GM18870 (cell line): Measurements from ENCODE around the gene HS3ST3B1.

Source experiments
- ATAC-seq: cut with Tn5 transposase; IDR thresholded peaks from one replicate; pipeline ENCODE4 v1.9.1; 2021; ENCODE audit warnings: moderate library complexity; ENCODE audit not compliant: unreplicated experiment

HS3ST3B1 gene

DNA sequence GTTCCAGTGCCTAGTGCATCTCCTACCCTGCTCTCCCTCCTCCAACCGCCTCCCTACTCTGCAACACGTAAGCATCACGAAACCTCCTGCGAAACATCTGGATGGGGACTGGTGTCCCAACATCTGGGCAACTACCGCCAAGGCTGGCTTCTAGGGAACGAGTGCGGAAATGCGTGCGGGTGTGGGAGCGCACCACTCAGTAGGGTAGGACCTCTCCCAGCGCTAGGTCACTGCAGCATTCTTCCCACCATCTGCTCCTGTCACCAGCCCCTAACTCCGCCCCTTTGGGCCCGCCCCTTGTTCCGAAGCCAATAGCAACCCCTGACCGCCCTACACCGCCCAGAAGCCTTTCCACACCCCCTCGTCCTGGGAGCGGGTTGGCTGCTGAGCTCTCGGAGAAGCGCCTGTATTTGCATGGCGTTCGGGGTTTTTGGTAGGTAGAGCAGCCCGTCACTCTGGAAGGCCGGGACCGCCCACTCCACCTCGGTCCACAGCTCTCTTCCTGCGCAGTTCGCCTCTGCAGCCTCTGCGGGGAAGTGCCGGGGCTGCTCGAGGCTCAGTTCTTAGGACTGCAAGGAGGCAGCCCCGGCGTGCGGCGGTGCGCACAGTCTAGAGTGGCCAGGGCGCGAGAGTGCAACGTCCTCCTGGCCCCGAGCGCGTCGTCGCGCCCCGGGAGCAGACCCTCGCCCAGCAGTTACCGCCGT is at the start of gene HS3ST3B1:
TSS of gene HS3ST3B1 (plus strand) at position 507 of the 704 bp plus-strand sequence. CDS start 438 bp downstream, outside the sequence.
- ATAC-seq: peak; percentile 81

DNA sequence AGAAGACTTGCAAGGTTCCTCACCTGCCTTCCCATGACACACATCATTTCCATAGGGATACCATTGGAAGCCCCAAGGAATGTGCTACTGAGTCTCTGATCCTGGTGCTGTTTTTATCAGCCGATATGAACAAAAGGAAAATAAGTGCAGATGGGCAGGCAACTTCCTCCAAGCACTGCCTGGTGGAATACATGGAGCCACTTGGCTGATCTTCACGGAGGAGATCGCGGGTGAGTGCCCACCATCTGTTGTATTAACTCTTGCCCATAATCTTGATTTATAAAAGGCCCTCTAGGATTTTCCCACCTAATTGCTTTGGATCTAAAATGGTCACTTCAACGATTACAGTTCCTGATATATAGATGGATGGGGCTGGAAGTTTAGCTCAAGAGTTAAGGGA is 39.5 kb upstream of the HS3ST3B1 start:
- no peak for ATAC-seq

DNA sequence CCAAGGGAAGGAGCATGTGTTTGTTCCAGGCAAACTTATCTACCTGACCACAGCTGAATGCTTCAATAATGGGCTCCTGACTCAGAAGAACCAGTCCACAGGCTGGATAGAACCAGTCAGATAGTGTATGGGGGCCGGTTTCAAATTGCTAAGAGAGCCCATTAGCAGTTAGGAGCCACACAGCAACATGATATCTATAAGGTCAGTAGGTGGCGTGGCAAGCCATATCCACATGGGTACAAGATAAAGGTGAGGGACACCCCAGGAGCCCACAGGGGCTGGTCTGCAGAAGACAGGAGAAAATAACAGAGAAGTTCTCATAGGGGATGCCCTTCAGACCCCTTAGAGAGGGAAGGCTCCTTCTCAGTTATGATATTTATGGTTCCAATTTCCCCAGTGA is 32.6 kb upstream of the HS3ST3B1 start:
- no peak for ATAC-seq

DNA sequence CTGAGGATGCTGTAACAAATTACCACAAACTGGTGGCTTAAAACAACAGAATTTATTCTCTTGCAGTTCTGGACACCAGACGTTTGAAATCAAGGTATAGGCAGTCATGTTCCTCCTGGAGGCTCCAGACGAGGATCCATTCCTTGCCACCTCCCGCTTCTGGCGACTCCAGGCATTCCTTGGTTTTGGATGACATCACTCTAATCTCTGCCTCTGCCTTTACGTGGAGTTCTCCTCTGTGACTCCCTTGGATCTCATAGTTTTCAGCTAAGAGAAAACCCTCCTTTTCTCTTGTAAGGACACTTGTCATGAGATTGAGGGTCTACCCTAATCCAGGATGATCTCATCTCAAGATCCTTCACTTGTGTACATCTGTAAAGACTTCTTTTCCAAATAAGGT is 31.4 kb upstream of the HS3ST3B1 start:
- ATAC-seq: no peak

DNA sequence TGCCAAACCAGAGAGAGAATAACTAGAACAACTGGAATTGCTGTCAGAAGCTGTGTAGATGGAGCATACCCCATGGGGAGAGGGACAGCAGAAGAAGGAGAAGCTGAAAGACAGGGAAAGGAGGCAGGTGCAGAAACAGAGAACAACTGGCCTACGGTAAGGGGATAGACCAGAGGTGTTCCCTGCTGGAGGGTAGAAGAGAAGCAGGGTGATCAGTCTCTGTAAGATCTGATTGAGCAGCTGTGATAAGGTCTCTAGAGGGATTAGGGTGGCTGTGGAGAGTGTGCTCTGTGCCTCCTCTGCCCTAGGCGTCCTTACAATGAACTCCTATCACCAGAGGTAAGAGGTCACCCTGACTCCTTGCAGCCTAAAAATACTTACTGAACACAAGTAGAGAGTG is 30.4 kb upstream of the HS3ST3B1 start:
- no peak for ATAC-seq

DNA sequence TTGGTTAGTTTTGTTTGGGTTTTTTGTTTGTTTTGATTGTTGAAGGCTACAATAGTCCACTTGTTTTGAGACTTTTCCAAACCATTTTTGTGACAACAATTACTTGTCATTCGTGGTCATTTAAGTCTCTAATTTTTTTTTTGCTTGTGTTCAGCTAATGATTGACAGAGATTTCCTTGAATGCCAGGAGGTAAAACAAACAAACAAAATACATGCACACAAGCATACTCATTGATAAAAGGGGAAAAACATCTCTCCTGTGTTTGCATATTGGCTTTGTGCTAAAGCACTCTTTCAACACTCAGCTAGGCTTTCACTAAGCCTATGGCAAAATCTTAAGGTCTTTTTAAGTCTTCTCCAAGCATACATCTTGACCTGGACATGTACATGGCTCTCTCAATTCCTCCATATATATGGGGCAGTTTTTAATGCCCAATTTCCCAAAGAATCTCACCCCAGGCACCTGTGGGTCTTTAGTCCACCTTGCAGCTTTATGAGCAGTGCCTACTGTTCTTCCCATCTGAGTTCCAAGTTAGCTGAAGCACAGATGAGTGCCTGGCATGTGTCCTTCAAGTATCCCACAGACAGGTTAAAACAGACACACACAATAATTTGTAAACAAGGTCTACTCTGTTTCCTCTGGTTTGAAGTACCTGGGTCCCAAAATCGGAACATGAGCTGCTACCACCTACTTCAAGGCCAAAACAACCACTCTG is 24.2 kb upstream of the HS3ST3B1 start:
- ATAC-seq: no peak

DNA sequence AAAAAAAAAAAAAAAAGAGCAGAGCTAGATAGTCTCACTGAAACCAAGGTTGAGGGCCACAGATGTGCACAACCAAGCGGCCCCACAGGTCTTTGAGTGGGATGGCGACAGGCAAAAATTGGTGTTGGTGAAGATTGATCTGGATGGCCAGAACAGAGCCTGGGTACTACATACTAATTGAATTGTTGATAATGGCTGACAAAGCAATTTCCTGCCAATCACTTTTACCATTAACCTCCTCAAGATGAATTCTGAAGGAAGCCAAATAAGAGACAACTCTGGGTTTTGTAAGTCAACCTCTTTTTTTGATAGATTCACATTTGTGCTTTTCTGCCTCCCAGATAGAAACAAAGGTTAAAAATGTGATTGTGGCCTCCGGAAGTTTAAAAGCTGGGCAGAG is 19.4 kb upstream of the HS3ST3B1 start:
- no peak for ATAC-seq

DNA sequence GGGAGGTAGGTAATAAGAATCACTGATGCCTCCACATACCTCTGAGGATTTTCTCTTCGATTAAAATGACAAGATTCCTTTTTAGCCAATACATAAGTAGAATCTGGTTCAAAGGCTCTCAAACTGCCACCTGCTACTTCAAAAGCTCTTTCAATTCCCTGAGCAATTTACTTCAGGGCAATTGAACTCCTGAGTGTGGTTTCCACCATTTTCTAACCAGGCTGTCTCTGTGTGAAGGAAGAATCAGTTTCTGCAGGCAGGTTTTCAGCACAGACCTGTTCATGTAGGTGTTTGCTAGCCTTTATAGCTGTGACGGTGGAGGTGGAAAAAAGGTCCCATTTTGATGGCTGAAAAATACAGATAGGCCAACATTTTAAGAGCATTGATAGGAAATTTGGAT is 18.2 kb upstream of the HS3ST3B1 start:
- no peak for ATAC-seq

DNA sequence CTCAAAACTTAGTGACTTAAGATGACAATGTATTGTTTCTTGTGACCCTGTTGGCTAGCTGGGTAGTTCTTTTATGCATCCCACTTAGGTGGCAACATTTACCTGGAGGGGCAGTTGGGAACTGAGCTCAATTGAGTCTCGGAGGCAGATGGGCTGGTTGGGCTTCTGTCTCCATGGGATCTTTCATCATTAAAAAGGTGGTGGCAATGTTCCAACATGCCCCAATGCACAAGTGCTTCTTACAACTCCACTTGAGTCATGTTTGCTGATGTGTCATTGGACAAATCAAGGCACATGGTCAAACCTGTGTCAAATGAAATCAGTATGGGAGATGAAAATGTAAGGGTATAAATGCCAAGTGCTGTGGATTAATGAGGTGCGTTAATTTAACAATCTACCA is 11.7 kb upstream of the HS3ST3B1 start:
- no peak for ATAC-seq

DNA sequence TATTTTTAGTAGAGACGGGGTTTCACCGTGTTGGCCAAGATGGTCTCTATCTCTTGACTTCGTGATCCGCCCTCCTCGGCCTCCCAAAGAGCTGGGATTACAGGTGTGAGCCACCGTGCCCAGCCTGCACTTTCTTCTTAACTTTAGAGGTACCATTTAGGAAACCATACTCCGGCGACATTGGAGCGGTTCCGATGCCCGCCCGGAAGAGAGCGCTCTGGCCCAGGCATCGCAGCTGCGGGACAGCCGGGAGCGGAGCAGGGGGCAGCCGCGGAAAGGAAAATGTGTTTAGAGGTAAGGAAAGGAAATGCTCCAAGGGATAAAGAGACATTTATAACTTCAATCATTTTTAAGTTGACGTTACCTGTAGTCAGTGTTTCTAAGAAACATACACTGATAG is 6.0 kb upstream of the HS3ST3B1 start:
- no peak for ATAC-seq

DNA sequence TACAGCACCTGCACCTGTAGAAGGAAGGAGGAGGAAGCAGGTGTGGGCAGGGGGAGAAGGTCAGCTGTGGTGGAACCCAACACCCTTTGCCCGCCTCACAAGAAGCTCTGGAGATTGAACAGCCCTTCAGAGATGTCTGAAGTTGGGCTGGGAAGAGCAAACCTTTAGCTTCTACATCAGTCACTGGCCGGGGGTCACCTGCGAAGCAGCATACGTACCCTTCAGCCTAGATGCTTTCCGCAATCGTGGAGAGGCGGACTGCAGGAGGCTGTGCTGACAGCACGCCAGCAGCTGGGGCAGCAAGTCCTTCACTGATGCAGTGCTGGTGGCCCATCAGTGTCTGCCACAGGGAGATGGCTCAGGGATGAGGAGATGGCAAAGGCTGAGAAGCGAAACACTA is 5.2 kb upstream of the HS3ST3B1 start:
- no peak for ATAC-seq

DNA sequence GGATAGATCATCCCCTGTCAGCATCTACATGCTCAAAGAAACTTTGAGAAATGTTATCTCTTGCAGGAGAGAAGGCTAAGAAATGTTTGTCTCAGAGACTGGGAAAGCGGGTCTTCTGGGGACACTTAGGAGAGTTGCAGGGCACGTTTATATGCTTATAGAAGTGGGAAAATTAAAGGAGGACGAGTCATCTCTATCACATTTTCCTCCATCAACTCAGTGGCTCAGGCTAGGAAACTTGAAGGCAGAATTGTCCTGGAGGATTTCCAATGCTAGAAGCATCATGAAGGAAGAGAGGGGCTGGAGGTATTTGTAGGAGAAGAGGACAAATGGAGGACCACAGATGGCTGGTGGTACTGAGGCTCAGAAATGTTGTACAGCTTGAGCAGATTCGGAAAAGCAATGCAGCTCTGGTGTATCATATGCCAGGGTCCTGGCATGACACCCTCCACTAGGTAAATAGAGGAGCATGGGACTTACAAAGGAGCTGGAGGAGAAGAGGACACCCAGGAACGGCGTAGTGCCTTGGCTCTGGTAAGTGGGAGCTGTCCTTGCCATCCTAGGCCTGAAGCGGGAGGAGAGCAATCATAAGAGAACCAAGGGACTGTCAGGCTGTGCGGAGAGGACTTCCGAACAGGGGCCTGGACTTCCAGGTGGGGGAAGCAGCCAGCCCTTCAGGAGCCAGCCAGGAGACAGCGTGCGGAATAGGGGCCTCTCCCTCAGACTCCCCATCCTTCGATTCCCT is 4.5 kb upstream of the HS3ST3B1 start:
- no peak for ATAC-seq

DNA sequence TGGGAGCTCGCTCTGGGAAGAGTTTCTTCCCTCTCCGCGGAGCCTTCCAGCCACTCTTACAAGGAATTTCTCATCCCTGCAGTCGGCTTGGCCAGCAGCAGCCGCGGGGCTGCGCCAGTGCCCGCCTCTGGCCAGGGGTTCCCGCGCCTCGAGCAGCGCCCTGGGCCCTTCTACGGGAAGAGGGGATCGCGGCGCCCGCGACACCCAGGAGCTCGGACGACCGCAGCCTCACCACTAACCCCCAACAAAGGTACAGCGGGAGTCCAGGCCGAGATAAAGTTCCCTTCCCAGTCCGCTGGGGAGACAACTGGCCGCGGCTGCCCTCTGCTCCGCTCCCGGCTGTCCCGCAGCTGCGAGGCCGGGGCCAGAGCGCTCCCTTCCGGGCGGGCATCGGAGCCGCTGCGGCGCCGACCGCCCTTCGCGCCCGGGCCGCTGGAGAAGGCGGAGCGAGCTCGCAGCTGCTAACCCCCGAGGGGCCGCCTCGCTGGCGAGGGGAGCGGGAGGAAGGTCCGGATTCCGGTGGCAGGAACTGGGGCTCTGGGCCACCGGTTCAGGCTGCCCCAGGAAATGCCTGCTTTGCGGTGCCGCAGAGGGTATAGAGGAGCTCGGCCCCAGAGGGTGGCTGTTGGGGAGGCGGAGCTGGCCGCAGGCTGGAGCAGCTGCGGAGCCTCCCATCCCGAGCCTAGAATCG is 3.6 kb upstream of the HS3ST3B1 start:
- no peak for ATAC-seq

DNA sequence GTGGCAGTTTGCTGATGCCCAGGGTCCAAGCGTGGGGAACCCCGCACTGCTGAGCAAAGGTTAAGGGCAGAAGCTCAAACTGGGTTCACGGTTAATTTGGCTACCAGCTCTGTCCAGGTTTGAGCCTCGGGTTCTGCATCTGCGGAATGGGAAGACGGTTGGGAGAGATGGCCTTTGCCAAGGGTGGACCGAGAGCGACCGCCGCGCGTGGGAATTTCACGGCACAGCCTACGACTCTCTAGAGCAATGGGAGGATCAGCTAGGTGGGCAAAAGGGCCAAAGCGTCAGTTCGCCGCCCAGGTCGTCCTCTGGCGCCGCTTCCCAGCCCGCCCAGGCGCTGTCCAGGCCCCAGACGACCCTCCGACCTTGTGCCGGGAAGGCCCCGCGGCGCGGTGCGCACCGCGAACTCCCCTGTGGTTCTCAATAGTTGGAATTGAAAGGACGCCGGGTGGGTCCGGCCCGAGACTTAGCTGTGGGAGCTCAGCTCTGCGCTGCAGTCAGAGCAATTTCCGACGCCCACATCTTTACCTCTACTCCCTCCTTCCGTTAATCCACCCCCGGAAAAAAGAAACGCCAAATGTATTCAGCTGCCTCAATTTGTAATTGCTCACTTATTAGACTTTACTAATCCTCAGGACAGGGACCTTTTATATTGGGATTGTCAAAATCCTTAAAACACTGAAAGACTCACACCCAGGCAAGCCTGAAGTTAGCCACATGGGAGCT is 2.5 kb upstream of the HS3ST3B1 start:
- ATAC-seq: no peak

DNA sequence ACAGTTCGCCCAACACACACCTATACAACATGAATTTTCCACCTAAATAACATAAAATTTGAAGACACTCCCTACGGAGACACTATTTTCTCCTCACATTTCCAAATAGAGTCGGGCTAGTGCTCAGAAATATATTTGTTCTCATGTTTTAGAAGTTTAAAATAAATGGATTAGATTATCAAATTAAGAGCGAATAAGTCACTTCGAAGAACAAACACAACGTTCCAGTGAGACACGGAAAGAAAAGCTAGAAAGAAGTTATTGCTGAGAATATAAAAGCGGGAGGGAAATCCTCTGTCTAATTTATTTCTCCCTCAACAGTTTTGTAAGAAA is 2.0 kb upstream of the HS3ST3B1 start:
- ATAC-seq: no peak

DNA sequence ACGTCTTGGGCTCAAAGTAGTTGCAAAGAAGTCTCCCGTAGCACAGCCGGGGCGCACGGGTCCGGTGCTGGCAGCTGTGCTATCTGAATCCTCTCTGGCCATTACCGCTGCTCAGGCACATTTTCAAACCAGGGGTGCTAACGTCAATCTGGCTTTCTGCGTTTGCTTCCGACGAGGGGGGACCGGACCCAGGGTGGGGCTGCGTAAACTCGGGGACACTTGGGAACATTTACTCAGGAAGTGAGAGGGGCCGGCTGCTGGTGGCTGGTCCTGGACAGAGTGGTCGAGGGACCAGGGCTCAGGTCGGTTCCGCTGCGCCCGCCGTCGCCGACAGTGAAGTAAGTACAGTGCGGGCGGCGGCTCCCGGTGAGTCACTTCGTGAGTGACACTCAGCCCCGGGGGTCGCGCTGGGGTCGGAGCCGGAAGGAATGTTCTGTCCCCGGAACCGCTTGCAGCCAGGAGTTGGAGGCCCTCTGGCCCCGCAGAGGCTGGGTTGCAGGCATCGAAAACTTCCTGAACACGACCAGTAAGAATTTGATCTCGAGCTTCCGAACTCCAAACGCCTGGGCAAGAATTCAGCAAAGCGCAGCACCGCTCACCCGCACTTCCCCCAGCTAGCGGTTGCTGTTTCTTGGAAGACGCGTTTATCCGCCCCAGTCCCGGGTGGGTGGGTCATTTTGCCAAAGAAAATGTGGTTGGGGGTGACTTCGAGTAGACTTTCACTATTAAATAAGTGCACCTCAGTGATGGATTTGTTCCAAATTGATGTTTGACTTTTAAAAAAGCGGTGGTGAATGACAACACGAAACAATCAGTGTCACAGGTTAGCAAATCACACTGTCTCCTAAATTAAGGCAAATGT is 1.4 kb upstream of the HS3ST3B1 start:
- no peak for ATAC-seq

DNA sequence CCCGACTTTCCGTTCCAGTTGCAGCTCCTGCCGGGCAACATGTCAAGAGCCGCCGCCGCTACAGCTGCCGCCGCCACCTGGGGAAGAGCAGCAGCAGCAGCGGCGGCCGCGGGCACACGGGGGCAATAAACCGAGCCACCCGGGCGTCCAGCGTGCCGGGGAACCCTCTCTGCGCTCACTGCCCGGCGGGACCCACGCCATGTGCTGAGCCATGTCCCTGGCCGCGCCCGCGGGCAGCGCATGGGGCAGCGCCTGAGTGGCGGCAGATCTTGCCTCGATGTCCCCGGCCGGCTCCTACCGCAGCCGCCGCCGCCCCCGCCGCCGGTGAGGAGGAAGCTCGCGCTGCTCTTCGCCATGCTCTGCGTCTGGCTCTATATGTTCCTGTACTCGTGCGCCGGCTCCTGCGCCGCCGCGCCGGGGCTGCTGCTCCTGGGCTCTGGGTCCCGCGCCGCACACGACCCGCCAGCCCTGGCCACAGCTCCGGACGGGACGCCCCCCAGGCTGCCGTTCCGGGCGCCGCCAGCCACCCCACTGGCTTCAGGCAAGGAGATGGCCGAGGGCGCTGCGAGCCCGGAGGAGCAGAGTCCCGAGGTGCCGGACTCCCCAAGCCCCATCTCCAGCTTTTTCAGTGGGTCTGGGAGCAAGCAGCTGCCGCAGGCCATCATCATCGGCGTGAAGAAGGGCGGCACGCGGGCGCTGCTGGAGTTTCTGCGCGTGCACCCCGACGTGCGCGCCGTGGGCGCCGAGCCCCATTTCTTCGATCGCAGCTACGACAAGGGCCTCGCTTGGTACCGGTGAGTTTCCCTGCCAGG is 604 bp downstream of the HS3ST3B1 start:
- no peak for ATAC-seq

DNA sequence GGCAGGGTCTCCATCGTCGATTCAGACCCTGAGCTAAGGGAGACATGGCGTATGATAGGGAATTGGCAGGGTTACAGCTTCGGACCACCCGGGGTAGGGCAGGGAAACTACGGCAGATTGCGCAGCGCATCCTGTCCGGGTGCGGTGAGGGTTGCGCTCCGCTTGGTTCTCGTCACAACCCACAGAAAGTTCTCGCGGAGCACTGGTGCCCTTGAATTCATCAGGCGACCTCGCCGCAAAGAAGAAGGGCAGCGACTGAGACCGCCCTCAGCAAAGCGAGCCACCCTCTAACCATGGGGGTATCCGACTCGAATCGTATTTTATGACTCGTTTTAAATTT is 1.2 kb downstream of the HS3ST3B1 start:
- no peak for ATAC-seq

DNA sequence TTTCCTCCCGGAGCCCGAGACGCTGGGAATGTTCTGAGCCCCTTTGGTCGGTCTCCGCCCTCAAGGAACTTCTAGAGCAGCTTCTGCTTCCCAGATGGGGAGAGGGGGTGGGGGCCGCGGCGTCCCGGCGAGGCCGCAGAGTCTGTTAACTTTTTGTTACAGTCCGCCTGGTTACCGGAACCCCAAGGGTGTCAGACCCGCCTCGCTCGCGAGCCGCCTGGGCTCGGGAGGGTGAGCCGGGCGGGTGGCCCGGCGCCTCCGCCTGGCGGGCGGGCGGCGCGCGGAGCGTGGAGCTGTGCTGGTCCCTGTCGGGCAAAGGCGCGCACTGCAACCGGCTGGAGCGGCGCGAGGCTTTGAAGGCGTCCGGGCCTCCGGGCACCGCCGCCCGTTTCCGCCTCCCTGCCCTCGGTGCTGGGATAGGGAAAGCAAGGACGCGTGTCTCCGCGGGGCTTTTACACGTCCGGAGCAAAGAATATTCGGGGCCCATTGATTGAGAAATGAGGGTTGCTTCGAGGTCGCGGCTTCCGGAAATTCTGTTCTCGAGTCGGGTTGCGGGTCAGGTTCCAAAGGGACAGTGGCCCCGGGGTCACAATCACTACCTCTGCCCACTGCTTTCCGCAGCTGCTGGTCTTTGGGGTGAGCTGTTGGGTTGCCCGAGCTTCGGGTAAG is 1.7 kb downstream of the HS3ST3B1 start:
- ATAC-seq: no peak
